Measurements from ENCODE around the gene EIF2S2.

EIF2S2 gene

GRCh38 chr20:34129518-34130162 lies 17.6 kb upstream of the EIF2S2 start:
- no peak overlapping the region for H3K4me3 ChIP-seq (replicated peaks; ENCODE audit: insufficient read depth, low read length)
- DNase-seq (ENCODE audit: low read depth in 1 of 2, low spot score in 1 of 2): peak in 1 of 2 experiments; percentile 66
- H3K27ac ChIP-seq (replicated peaks): no peak overlapping the region
- no peaks in the 10 kb centered on the region for H3K27me3 ChIP-seq (ENCODE audit: insufficient read depth, poor library complexity, severe bottlenecking)
- TF ChIP-seq CTCF (IDR thresholded peaks at IDR 0.05; ENCODE audit: insufficient read depth, low read length) (peak; percentile 66), GABPA (IDR thresholded peaks at IDR 0.05; ENCODE audit: low read depth) (no peak), POLR2AphosphoS5 (IDR thresholded peaks at IDR 0.05; ENCODE audit: low read depth) (no peak)

- TF ChIP-seq CTCF (IDR thresholded peaks at IDR 0.05; ENCODE audit: insufficient read depth, low read length) (no peak), GABPA (IDR thresholded peaks at IDR 0.05; ENCODE audit: low read depth) (no peak), REST (IDR thresholded peaks at IDR 0.05; ENCODE audit: insufficient replicate concordance, low read depth) (no peak)
- H3K27me3 ChIP-seq (ENCODE audit: insufficient read depth, poor library complexity, severe bottlenecking): no peaks in the 10 kb centered on the region
- H3K27ac ChIP-seq (replicated peaks): no peak overlapping the region
- DNase-seq (ENCODE audit: low read depth in 1 of 2, low spot score in 1 of 2): no peak
- H3K4me3 ChIP-seq (replicated peaks; ENCODE audit: insufficient read depth, low read length): no peak overlapping the region
These were observed 15.7 kb upstream of the EIF2S2 start for GRCh38 chr20:34127792-34128191.

GRCh38 chr20:34124469-34125249 lies 12.6 kb upstream of the EIF2S2 start:
- H3K4me3 ChIP-seq (replicated peaks; ENCODE audit: insufficient read depth, low read length): no peak overlapping the region
- H3K27ac ChIP-seq (replicated peaks): no peak overlapping the region
- H3K27me3 ChIP-seq (ENCODE audit: insufficient read depth, poor library complexity, severe bottlenecking): no peaks in the 10 kb centered on the region
- DNase-seq (ENCODE audit: low read depth in 1 of 2, low spot score in 1 of 2): no peak
- no peak for TF ChIP-seq GABPA (IDR thresholded peaks at IDR 0.05; ENCODE audit: low read depth)
- TF ChIP-seq SPI1 (IDR thresholded peaks at IDR 0.05; ENCODE audit: borderline replicate concordance, low read depth): no peak
- TF ChIP-seq REST (IDR thresholded peaks at IDR 0.05; ENCODE audit: insufficient replicate concordance, low read depth): no peak
- TF ChIP-seq CTCF (IDR thresholded peaks at IDR 0.05; ENCODE audit: insufficient read depth, low read length): no peak
- no peak for TF ChIP-seq POLR2AphosphoS5 (IDR thresholded peaks at IDR 0.05; ENCODE audit: low read depth)
